ENCODE data around the gene GRIK4.

The GRIK4 gene

GRCh38 chr11:120523196-120523595 is 11.6 kb downstream of the GRIK4 start:
- DNase-seq (ENCODE audit: low read depth in 1 of 2, low spot score in 1 of 2): no peak

GRCh38 chr11:120524536-120525085 is 13.1 kb downstream of the GRIK4 start:
- no peak for DNase-seq (ENCODE audit: low read depth in 1 of 2, low spot score in 1 of 2)

GRCh38 chr11:120525261-120526171 is 14.0 kb downstream of the GRIK4 start:
- DNase-seq (ENCODE audit: low read depth in 1 of 2, low spot score in 1 of 2): no peak

- no peak for DNase-seq (ENCODE audit: low read depth in 1 of 2, low spot score in 1 of 2)
Measured at GRCh38 chr11:120526241-120526640, 14.7 kb downstream of the GRIK4 start.

GRCh38 chr11:120527111-120527761 is 15.7 kb downstream of the GRIK4 start:
- DNase-seq (ENCODE audit: low read depth in 1 of 2, low spot score in 1 of 2): no peak

GRCh38 chr11:120528749-120529148 is 17.2 kb downstream of the GRIK4 start:
- no peak for DNase-seq (ENCODE audit: low read depth in 1 of 2, low spot score in 1 of 2)

- no peak for DNase-seq (ENCODE audit: low read depth in 1 of 2, low spot score in 1 of 2)
Measured at GRCh38 chr11:120529214-120529613, 17.7 kb downstream of the GRIK4 start.

- no peak for DNase-seq (ENCODE audit: low read depth in 1 of 2, low spot score in 1 of 2)
Measured at GRCh38 chr11:120529911-120530310, 18.4 kb downstream of the GRIK4 start.

GRCh38 chr11:120532082-120532831 is 20.7 kb downstream of the GRIK4 start:
- no peak for DNase-seq (ENCODE audit: low read depth in 1 of 2, low spot score in 1 of 2)

- no peak for DNase-seq (ENCODE audit: low read depth in 1 of 2, low spot score in 1 of 2)
Measured at GRCh38 chr11:120532832-120533196, 21.3 kb downstream of the GRIK4 start.

GRCh38 chr11:120536091-120536796 is 24.7 kb downstream of the GRIK4 start:
- DNase-seq (ENCODE audit: low read depth in 1 of 2, low spot score in 1 of 2): no peak

GRCh38 chr11:120536797-120537169 is 25.2 kb downstream of the GRIK4 start:
- no peak for DNase-seq (ENCODE audit: low read depth in 1 of 2, low spot score in 1 of 2)

- no peak for DNase-seq (ENCODE audit: low read depth in 1 of 2, low spot score in 1 of 2)
Measured at GRCh38 chr11:120537996-120538395, 26.4 kb downstream of the GRIK4 start.

GRCh38 chr11:120538707-120539106 is 27.2 kb downstream of the GRIK4 start:
- DNase-seq (ENCODE audit: low read depth in 1 of 2, low spot score in 1 of 2): no peak

GRCh38 chr11:120539667-120540369 is 28.3 kb downstream of the GRIK4 start:
- DNase-seq (ENCODE audit: low read depth in 1 of 2, low spot score in 1 of 2): no peak

GRCh38 chr11:120540744-120541465 is 29.4 kb downstream of the GRIK4 start:
- no peak for DNase-seq (ENCODE audit: low read depth in 1 of 2, low spot score in 1 of 2)

- DNase-seq (ENCODE audit: low read depth in 1 of 2, low spot score in 1 of 2): no peak
Measured at GRCh38 chr11:120543521-120544215, 32.1 kb downstream of the GRIK4 start.

GRCh38 chr11:120545813-120546212 is 34.3 kb downstream of the GRIK4 start:
- no peak for DNase-seq (ENCODE audit: low read depth in 1 of 2, low spot score in 1 of 2)

Measured in activated CD4-positive, alpha-beta T cell treated with anti-CD3 and anti-CD28 coated beads, Interleukin-2, amount 50 U/mL, for 24 hours (primary cell).